ENCODE data around the gene ABCA2.

ABCA2 gene

DNA sequence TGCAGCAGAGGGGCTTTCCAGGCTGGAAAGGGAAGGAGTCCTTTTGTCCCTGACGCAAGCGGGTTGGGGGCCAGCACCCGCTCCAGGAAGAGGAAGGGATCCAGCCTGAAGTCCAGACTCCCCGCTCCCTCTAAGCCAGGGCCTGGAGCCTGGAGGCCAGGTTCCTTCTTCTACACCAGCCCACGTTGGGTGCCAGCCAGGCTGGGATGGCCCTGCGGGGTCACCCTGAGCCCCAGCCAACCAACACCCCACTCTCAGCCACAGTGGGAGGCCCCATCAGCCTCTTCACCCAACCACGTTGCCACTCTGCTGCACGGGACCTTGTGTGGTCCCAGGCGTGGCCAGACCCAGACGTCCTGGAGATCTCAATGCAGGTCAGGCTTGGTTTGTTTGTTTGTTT, 4.8 kb upstream of the ABCA2 start:
- H3K4me3 ChIP-seq (ENCODE audit: control insufficient read depth, low read depth, low read length), result no peak overlapping the region
- TF ChIP-seq, protein P1, sequence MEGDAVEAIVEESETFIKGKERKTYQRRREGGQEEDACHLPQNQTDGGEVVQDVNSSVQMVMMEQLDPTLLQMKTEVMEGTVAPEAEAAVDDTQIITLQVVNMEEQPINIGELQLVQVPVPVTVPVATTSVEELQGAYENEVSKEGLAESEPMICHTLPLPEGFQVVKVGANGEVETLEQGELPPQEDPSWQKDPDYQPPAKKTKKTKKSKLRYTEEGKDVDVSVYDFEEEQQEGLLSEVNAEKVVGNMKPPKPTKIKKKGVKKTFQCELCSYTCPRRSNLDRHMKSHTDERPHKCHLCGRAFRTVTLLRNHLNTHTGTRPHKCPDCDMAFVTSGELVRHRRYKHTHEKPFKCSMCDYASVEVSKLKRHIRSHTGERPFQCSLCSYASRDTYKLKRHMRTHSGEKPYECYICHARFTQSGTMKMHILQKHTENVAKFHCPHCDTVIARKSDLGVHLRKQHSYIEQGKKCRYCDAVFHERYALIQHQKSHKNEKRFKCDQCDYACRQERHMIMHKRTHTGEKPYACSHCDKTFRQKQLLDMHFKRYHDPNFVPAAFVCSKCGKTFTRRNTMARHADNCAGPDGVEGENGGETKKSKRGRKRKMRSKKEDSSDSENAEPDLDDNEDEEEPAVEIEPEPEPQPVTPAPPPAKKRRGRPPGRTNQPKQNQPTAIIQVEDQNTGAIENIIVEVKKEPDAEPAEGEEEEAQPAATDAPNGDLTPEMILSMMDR (conservative IDR thresholded peaks at IDR 0.05; ENCODE audit: control insufficient read depth, insufficient read depth, low read depth, low read length), result no peak
- no peak for DNase-seq (ENCODE audit: low read depth)

DNA sequence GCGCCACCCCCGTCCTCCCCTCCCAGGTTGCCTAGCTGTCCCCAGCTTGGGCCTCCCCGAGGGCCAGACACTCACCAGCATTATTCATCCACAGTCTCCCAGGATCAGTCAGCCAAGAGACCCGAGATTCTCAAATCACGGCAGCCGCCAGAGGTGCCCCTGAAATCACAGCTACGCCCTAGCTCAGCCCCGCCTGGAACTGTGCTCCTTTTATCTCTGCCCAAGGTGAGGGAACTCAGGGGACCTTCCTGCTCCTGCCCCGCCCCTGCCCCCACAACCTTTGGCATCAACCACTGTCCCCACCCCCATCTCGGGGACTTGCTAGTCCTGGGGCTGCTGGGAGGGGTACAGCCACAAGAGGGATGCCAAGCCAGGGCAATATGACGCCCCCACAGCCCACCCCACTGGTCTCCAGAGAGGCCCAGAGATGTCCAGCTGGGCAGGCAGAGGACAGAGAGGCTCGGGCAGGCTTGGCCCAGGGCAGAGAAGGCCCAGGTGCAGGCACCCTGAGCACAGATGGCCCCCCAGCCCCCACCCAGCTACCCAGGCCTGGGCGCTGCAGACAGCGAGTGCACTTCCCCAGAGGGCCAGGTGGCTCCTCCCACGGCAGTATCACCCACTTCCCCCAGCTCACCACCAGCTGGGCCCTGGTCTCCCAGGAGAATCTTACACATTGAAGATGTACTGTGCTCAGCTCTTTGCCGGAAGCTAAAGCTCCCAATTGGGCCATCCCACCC, 4.0 kb upstream of the ABCA2 start, which contains the start of gene FUT7:
TSS of gene FUT7 (minus strand) at position 185 of the 737 bp plus-strand sequence. CDS start at position 88, 97 bp downstream.
- TF ChIP-seq, protein P1 (conservative IDR thresholded peaks at IDR 0.05; ENCODE audit: control insufficient read depth, insufficient read depth, low read depth, low read length), result no peak
- no peak within 1 kb of the TSS for H3K4me3 ChIP-seq (ENCODE audit: control insufficient read depth, low read depth, low read length)
- DNase-seq (ENCODE audit: low read depth), result no peak

DNA sequence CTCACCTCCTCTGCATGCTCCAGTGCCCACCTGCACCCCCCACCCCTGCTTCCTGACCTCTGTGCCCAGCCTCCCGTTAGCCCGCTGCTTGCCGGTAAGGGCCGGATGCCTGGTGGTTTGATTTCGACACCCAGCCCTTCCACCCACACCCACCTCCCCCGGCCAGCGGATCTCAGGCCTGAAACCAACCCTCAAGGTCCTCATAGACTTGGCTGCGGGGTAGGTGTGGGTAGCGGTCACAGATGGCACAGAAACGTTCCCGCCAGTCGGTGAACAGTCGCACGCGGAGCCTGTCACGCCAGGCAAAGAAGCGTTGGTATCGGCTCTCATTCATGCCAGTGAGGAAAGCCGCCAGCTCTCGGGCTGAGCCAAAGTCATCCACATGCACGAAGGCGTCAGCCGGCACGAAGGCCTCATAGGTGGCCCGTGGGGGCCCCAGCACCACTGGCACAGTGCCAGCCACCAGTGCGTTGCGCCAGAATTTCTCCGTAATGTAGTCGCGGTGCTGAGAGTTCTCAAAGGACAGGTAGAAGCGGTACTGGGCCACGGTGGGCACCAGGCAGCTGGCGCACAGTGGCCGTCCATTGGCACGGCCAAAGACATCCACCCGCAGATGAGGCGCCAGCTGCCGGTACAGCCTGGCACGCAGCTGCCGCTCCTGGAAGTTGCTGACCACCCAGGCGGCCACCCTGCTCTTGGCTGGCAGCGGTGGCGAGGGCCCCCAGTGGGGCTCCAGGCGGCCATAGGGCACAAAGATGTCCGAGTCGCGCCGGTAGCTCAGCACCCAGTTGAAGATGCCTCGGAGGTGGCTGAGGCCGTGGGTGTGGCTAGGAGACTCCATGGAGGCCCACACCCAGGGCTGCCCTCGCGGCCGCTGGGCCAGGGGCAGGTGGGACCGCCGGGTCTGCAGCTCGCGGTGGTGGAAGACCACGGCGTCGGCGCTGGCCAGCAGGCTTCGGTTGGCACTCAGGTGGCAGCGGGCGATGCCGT, 2.8 kb upstream of the ABCA2 start:
- TF ChIP-seq, protein P1 (conservative IDR thresholded peaks at IDR 0.05; ENCODE audit: control insufficient read depth, insufficient read depth, low read depth, low read length), result no peak
- no peak overlapping the region for H3K4me3 ChIP-seq (ENCODE audit: control insufficient read depth, low read depth, low read length)
- DNase-seq (ENCODE audit: low read depth), result no peak

DNA sequence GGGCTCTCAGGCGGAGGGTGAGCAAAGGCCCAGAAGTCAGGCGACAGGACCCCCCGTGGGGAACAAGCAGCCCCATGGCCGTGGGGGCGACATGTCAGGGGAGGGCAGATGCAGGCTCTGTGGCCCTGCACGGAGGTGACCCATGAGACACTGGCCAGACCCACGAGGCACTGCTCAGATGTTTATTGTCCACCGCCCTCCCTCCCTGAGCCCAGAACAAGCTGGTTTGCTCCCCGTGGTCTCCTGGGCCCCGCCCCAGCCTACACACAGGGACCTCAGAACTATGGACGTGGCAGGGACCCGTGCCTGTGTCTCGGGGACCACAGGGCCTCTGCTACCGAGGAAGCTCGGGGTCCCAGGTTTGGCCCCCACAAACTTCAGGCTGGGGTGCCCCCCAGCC, 2.0 kb upstream of the ABCA2 start:
- TF ChIP-seq, protein P1 (conservative IDR thresholded peaks at IDR 0.05; ENCODE audit: control insufficient read depth, insufficient read depth, low read depth, low read length), result no peak
- H3K4me3 ChIP-seq (ENCODE audit: control insufficient read depth, low read depth, low read length), result no peak overlapping the region
- no peak for DNase-seq (ENCODE audit: low read depth)

DNA sequence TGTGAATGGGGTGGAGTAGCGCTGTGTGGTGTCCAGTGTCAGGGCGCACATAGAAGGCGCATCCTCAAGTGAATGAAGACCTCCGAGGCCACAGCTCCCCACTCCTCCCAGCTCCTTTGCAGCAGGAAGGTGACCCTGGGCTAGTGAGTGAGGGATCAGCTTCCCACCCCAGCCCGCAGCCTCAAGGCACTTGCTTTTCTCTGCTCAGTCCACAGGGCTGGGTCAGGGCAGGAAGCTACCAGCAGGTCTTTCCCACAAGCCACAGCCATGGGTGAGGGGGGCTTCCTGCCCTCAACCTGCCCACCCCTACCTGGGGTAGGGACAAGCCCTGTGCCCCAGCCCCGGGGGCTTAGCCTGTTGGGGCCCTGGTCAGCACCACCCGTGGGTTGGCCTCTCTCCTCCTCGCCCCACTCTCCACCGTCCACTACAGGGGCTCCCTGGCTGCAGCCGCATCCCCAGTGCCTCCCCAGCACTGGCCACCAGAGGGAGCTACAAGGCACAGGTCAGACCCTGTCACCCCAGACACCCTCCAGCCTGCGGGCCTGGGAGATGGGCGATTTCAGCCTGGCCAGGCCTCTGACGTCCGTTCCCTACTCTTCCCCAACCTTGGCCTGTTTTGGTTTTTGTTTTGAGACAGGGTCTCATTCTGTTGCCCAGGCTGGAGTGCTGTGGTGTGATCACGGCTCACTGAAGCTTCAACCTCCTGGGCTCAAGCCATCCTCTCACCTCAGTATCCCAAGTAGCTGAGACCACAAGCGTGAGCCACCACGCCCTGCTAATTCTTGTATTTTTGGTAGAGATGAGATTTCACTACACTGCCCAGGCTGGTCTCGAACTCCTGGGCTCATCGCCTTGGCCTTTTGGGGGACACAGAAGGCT, 1.3 kb upstream of the ABCA2 start:
- DNase-seq (ENCODE audit: low read depth), result peak; percentile 51
- H3K4me3 ChIP-seq (ENCODE audit: control insufficient read depth, low read depth, low read length), result no peak overlapping the region
- TF ChIP-seq, protein P1 (conservative IDR thresholded peaks at IDR 0.05; ENCODE audit: control insufficient read depth, insufficient read depth, low read depth, low read length), result peak; percentile 84

All from fibroblast of mammary gland (primary cell).